Glomerular visceral epithelial cell (primary cell): Measurements from ENCODE around the gene PYGM.
A peak's percentile ranks its signal among the peaks of the same experiment; 100 is the strongest.

Experiments
- DNase-seq: peaks from one replicate; pipeline ENCODE4 v3.0.0-alpha.2; 2016; ENCODE audit errors: extremely low spot score

Gene PYGM

DNA sequence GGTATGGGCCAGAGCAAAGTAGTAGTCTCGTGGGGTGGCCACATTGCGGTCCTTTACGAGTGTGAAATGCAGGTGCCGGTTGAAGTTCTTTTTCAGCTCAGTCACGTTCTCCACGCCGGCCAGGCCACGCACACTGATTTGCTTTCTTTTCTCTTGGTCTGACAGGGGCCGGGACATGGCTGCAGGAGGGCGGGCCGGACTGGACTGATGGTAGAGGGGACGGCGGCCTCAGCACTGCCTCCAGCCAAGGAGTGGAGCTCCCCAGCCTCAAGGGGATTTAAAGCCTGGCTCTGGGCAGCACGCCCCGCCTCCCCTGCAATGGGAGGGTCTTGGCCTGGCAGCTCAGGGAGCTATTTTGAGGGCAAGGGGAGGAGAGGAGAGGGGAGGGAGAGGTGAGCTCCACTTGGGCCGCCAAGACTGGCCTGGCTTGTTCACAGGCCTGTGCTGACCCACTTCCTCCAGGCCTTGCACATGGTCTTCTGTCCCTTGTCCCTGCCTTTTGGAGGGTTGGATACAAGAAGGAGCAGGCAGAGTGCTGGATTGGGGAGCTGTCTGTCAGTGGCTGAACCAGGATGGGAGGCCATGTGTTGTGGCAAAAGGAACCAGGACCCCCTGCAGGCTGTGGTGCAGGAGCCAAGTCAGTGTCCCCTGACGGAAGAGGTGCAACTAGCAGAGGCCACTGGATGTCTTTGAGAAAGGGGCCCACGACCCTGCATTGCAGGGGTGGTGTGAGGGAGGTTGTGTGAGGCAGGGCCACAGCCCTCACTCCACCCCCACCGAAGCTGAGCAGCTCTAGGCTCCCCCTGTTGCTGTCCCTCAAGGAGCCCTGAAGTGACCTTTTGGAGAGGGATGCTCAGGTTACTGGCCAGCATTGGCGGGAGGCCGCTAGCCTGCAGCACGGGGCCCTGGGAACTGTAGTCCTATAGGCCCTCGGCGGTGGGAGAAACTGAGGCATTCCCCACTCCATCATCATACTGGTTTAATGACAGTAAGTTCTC, at the start of gene PYGM:
TSS of gene PYGM (minus strand) at position 253 of the 998 bp plus-strand sequence. CDS start at position 177, 76 bp downstream.
- no peak for DNase-seq

GRCh38 chr11:64805481-64805880, 45.7 kb upstream of the PYGM start:
- DNase-seq = no peak

GRCh38 chr11:64804346-64805210, 44.8 kb upstream of the PYGM start:
- no peak for DNase-seq

DNA sequence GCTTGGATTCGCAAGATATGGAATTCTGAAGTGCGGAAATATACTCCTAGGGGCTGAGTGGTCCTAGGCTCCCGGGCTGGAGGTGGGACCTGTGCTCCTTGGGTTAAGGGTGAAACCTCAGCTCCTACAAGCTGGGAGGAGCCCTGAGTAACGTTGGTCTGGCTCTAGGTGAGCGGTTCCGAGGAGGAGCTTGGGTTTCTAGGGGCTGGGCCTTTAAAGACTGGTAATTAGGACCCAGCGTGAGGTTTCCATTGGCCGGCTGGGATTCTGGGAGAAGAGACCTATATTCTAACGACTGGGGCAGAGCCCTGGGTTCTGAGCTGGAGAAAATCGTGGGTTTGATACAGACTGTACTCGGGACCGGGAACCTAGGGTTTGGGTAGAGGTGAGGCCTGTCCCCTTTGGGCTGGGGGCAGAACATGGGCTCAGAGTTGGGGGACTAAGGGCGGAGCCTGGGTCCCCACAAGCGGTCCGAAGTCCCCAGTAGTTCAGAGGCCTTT, 44.1 kb upstream of the PYGM start:
- no peak for DNase-seq

DNA sequence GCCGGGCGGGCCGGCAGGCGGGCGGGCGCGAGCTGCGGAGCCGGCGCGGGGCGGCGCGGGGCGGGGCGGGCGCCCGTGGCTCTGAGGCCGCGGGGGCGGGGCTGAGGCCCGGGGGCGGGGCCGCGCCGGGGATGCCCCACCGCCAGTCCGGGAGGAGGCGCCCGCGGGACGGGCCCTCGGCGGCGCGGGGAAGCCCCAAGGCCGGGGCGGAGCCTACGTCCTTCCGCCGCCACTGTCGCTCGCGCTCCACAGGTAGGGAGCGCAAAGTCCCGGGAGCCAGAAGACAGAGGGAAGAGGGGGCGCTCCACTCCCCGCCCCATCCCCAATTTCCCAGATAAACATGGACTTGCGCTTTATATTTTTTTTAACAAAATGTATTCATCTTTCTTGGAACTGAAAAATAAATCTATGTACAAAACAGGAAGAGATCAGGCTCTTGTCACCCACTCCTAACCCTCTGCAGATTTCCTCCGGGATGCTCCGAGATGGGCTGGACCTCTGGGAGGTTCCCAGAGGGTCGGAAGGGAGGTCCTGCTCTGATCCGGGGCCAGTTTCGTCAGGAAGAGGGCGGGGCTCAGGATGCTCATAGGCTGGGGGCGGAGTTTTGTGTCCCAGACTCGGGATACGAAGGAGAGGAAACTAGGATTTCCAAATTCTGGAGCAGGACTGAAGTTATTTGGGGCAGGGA, 43.5 kb upstream of the PYGM start, which contains the start of gene MAP4K2:
TSS of gene MAP4K2 (minus strand) at position 57 of the 688 bp plus-strand sequence. CDS start 65 bp downstream, outside the sequence.
- DNase-seq = peak; percentile 81

DNA sequence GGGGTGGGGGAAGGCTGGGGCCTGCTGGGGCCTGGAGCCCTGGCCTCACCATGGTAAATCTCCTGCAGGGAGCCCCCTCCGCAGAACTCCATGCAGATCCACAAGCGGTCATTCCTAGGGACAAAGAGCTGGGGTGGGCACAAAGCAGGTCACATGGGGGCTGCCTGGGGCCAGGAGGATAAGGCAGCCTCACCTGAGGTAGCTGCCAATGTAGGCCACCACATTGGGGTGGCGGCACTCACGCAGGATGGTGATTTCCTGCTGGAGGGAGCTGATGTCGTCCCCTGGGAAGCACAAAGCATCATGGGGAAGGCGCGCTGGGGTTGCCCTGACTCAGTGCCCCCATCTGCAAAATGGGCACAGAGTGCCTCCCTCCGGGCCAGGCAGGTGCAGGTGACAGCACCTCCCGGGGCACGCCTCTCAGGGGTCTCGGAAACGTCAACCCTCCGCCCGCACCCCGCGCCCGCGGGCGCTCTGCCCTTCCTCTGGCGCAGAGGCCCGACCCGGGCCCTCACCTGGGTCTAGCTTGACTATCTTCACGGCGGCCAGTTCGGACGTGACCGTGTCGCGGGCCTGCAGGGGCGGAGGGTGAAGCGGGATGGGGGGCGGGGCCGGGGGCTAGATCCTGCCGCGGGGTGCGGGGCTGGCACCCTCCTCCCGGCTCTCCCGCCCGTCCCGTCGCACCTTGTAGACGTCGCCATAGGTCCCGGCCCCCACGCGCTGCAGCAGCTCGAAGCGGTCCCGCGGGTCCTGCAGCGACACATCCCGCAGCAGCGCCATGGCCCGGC, 42.8 kb upstream of the PYGM start:
- DNase-seq = peak; percentile 6

- no peak for DNase-seq
These were observed 42.0 kb upstream of the PYGM start for GRCh38 chr11:64801561-64802369.

GRCh38 chr11:64801158-64801464, 41.3 kb upstream of the PYGM start:
- DNase-seq = no peak

GRCh38 chr11:64800303-64801157, 40.8 kb upstream of the PYGM start:
- no peak for DNase-seq

- DNase-seq = no peak
These were observed 40.0 kb upstream of the PYGM start for GRCh38 chr11:64799623-64800302.

DNA sequence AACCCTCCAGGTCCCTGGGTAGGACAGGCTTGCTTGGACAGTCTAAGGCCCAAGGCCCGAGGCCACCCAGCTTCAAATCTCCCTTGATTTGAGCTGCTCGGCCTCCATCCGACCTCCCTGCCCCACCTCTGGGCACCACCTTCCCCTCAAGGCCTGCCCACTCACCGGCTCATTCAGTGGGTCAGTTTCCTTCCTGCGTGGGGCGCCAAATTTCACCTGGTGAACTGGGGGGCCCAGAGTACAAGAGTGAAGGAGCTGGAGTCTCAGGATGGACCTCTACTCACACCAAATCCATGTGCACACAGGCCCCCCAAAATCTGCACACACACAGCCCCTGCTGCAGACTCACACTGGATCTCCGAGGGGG, 39.5 kb upstream of the PYGM start:
- DNase-seq = no peak

DNA sequence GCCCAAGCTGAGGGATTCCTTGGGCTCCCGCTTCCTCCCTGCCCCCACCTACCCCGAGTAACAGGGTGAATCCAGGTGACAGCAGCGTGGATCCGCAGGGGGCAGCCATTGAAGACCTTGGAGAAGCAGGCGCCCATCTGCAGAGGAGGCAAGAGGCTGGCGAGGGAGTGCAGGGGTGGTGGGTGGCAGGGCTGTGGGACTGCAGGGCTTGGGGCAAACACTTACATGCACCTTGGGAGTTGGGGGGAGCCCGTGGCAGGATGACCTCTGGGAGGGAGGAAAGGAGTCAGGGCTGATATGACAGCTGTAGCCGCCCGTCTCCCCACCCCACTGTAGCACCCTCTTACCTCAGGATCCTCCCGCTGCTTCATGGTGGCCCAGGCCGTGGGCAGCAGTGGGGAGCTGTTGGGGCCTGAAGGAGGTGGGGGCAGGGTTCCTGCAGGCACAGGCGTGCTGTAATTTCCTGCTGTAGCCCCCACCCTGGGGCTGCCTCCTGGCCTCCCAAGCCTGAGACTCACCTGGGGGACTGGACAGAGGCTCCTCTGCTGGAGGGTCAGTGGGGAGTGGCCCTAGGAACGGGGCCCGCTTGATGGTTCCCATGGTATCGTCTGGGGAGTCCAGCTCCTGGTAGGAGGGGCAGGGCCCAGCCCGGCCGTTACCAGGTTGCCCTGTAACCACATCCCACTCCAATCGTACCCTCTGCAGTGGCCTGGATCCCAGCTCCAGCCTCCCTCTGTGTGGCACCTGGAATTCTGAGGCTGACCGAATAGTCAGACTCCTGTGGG, 37.2 kb upstream of the PYGM start:
- DNase-seq = no peak

GRCh38 chr11:64796047-64796756, 36.4 kb upstream of the PYGM start:
- DNase-seq = no peak

- DNase-seq = no peak
These were observed 34.8 kb upstream of the PYGM start for GRCh38 chr11:64794526-64794925.

GRCh38 chr11:64793271-64794160, 33.7 kb upstream of the PYGM start:
- no peak for DNase-seq

DNA sequence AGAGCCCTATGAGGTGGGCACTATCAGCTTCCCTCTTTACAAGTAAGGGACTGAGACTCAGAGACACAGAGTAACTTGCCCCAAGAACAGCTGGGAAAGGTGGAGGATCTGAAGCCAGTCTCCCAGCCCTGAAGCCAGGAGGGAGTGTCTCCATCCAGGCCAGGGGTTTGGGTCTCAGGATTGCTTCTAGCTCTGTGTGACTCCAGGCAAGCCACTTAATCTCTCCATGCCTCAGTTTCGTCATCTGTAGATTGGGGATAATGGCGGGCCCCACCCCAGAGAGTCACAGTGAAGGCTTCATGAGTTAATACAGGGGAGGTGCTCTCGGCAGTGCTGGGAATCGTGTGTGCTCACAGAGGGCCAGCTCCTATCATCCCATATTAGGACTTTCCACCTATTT, 32.7 kb upstream of the PYGM start:
- DNase-seq = no peak
